ENCODE results near the gene SNRPF.

Gene SNRPF

GRCh38 chr12:95848575-95849388 is 10.0 kb upstream of the SNRPF start:
- H3K4me3 ChIP-seq (ENCODE audit: low read depth, low read length) = no peak overlapping the region
- TF ChIP-seq CTCF (IDR thresholded peaks at IDR 0.05; ENCODE audit: control insufficient read depth, extremely low read depth, insufficient read depth) = peak; percentile 69
- DNase-seq (ENCODE audit: low read depth) = no peak

GRCh38 chr12:95851606-95852005 is 7.1 kb upstream of the SNRPF start:
- no peak for TF ChIP-seq CTCF (IDR thresholded peaks at IDR 0.05; ENCODE audit: control insufficient read depth, extremely low read depth, insufficient read depth)
- no peak overlapping the region for H3K4me3 ChIP-seq (ENCODE audit: low read depth, low read length)
- no peak for DNase-seq (ENCODE audit: low read depth)

DNA sequence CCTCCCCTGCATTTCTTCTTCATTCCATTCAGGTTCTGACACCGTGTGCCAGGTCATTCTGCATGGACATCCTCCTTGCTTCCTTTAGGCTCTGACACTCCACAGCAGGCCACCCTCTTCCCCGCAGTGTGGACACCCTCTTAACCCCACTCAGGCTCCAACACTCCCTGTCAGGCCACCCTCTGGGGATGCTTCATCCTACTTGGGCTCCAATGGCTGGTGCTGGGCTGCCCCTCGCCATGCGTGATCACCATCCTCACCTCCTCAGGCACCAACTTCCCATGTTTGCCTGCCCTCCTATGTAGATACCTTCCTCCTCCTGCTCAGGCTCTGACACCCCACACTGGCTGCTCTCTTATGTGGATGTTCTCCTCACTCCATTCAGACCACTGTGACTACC is 6.6 kb upstream of the SNRPF start:
- no peak overlapping the region for H3K4me3 ChIP-seq (ENCODE audit: low read depth, low read length)
- TF ChIP-seq CTCF (IDR thresholded peaks at IDR 0.05; ENCODE audit: control insufficient read depth, extremely low read depth, insufficient read depth) = no peak
- DNase-seq (ENCODE audit: low read depth) = no peak

- no peak for DNase-seq (ENCODE audit: low read depth)
- H3K4me3 ChIP-seq (ENCODE audit: low read depth, low read length) = no peak overlapping the region
- no peak for TF ChIP-seq CTCF (IDR thresholded peaks at IDR 0.05; ENCODE audit: control insufficient read depth, extremely low read depth, insufficient read depth)
Observed at GRCh38 chr12:95857156-95857555, 1.6 kb upstream of the SNRPF start.

DNA sequence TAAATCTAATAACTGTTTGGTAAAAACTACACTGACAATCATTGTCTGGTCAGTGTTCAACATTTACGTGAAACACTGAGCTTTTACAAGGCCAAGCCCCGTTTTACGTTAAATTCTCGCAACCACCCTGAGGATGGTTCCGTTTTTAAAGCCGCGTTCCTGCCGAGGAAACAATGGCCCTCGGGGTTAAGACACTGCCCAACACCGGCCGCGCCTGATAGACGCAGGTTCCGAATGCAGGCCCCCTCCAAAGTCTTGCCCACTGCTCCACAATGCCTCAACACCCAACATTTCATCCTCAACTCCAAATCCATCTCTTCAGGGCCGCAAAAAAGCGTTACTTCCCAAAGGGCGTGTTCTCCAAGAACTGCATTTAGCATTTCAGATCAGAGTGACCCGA is 953 bp upstream of the SNRPF start:
- no peak overlapping the region for H3K4me3 ChIP-seq (ENCODE audit: low read depth, low read length)
- TF ChIP-seq CTCF (IDR thresholded peaks at IDR 0.05; ENCODE audit: control insufficient read depth, extremely low read depth, insufficient read depth) = no peak
- DNase-seq (ENCODE audit: low read depth) = no peak

- DNase-seq (ENCODE audit: low read depth) = no peak
- no peak for TF ChIP-seq CTCF (IDR thresholded peaks at IDR 0.05; ENCODE audit: control insufficient read depth, extremely low read depth, insufficient read depth)
- peak overlapping the region; percentile 96 for H3K4me3 ChIP-seq (ENCODE audit: low read depth, low read length)
Observed at GRCh38 chr12:95859344-95859816, 628 bp downstream of the SNRPF start.
